Endothelial cell of umbilical vein (primary cell): ENCODE results near the gene TRPC4AP. TPM values are rescaled to one million over a fixed set of nuclear protein-coding genes. Genes with fewer than 3 reads are reported as not detected.

ENCODE experiments used
- BruUV-seq: library from RNA; stranded (reverse); fragments of 400-500 nt; replicated peaks from 2 replicates; lab custom pipeline; 2021; lab: Mats Ljungman, UMichigan
- CTCF ChIA-PET: fragments of 300-600, 350-600 bp; sonication (Branson Sonifier 250); formaldehyde crosslinking; loops from one replicate; lab custom pipeline; 2021; ENCODE audit warnings: antibody characterized with exemption, inconsistent platforms; lab: Charles Lee
- POLR2A ChIA-PET: fragments of 300-600, 350-600 bp; sonication (Branson Sonifier 250); formaldehyde crosslinking; loops from one replicate; lab custom pipeline; 2021; ENCODE audit warnings: antibody characterized with exemption, inconsistent platforms; lab: Charles Lee
- DNase-seq: peaks from one replicate; pipeline ENCODE4 v3.0.0-alpha.2; 2011; ENCODE audit warnings: low read depth, low spot score
- FAIRE-seq: peaks from 2 replicates; lab custom pipeline; 2011; peaks lifted over from hg19 to GRCh38; lab: Jason Lieb, UNC
- H2AFZ ChIP-seq: 2 replicates; pipeline ENCODE4 v1.6.0; 2012; ENCODE audit warnings: low read depth, low read length, control low read depth, inconsistent platforms
- H3K27ac ChIP-seq: 2 replicates; pipeline ENCODE4 v1.5.1; 2011; ENCODE audit warnings: low read depth, mild to moderate bottlenecking, control low read depth, low read length, moderate library complexity; ENCODE audit not compliant: insufficient read depth
- H3K27me3 ChIP-seq, 2 experiments: 2 replicates each; pipeline versions ENCODE4 v1.6.0 to v1.6.1; 2011; ENCODE audit warnings: low read length in 2 of 2, mixed read lengths in 1 of 2; ENCODE audit not compliant: control insufficient read depth in 2 of 2, insufficient read depth in 2 of 2
- H3K36me3 ChIP-seq, 2 experiments: 2 replicates in 1 of 2; 3 replicates in 1 of 2; pipeline ENCODE4 v1.5.1; 2011; ENCODE audit warnings: low read length in 2 of 2, mild to moderate bottlenecking in 1 of 2, moderate library complexity in 1 of 2; ENCODE audit not compliant: control insufficient read depth in 2 of 2, insufficient read depth in 2 of 2; ENCODE audit errors: extremely low read depth in 1 of 2
- H3K4me1 ChIP-seq: 3 replicates; pipeline ENCODE4 v1.5.1; 2011; ENCODE audit warnings: mild to moderate bottlenecking, low read length; ENCODE audit not compliant: control insufficient read depth, insufficient read depth; ENCODE audit errors: extremely low read depth
- H3K4me2 ChIP-seq: 2 replicates; pipeline ENCODE4 v1.6.1; 2011; ENCODE audit warnings: low read length, control low read depth, mixed read lengths; ENCODE audit not compliant: insufficient read depth
- H3K4me3 ChIP-seq, 3 experiments: fragments of 200-600 bp in 1 of 3; sonication (generic), shearing (Covaris generic) in 1 of 3; replicated peaks in 1 of 3; 2 replicates each; pipeline ENCODE4 v1.5.1; 2011 to 2016; ENCODE audit warnings: control low read depth in 3 of 3, low read length in 3 of 3, mild to moderate bottlenecking in 2 of 3, inconsistent platforms in 1 of 3, low read depth in 1 of 3, moderate library complexity in 1 of 3; ENCODE audit not compliant: insufficient read depth in 1 of 3
- H3K79me2 ChIP-seq: 2 replicates; pipeline ENCODE4 v1.6.0; 2012; ENCODE audit warnings: low read length, inconsistent platforms; ENCODE audit not compliant: control insufficient read depth, insufficient read depth
- H3K9ac ChIP-seq: replicated peaks from 2 replicates; pipeline ENCODE3; 2011; ENCODE audit warnings: low read length, control low read depth; ENCODE audit not compliant: insufficient read depth; ENCODE audit errors: extremely low read depth
- H3K9me1 ChIP-seq: replicated peaks from 3 replicates; pipeline ENCODE4 v1.6.0; 2011; ENCODE audit warnings: mild to moderate bottlenecking, low read length; ENCODE audit not compliant: control insufficient read depth, insufficient read depth; ENCODE audit errors: extremely low read depth
- H3K9me3 ChIP-seq: replicated peaks from 2 replicates; pipeline ENCODE4 v1.5.1; 2012; ENCODE audit warnings: low read length, inconsistent platforms; ENCODE audit not compliant: control insufficient read depth, insufficient read depth
- H4K20me1 ChIP-seq: replicated peaks from 2 replicates; pipeline ENCODE3; 2011; ENCODE audit warnings: mild to moderate bottlenecking, low read length; ENCODE audit not compliant: control insufficient read depth, insufficient read depth; ENCODE audit errors: extremely low read depth
- MYC ChIP-seq: IDR thresholded peaks from one replicate; pipeline ENCODE4 v1.6.1; 2011; ENCODE audit warnings: mild to moderate bottlenecking, low read depth, low read length
- POLR2A ChIP-seq: IDR thresholded peaks from 2 replicates; pipeline ENCODE4 v1.6.1; 2012; ENCODE audit warnings: low read depth, mild to moderate bottlenecking, control low read depth, low read length
- POLR2AphosphoS5 ChIP-seq: IDR thresholded peaks from 2 replicates; pipeline ENCODE4 v1.6.1; 2012; ENCODE audit warnings: low read depth, mild to moderate bottlenecking, control low read depth, low read length, moderate library complexity; ENCODE audit not compliant: insufficient read depth
- dilution Hi-C: fragments of 300-500 bp; cut with MboI; formaldehyde crosslinking; loops from one replicate; pipeline ENCODE4 v1.15.0; 2019; ENCODE audit warnings: low sequenced_read_pairs; ENCODE audit not compliant: extremely low pct_ligation_motif_present
- intact Hi-C: fragments of 100-400 bp; cut with micrococcal nuclease; formaldehyde crosslinking; loops from one replicate; pipeline ENCODE4 v1.10.0; 2022
- polyA plus RNA-seq, 4 experiments: library from polyadenylated mRNA; depleted of rRNA in 3 of 4; stranded (reverse) in 3 of 4; unstranded in 1 of 4; fragments of >200 nt; gene quantifications; 2 replicates each; pipeline versions ENCODE4 v1.2.1 to v1.2.3, GENCODE V29; 2011 to 2012; ENCODE audit warnings: missing spikeins in 1 of 4
- total RNA-seq: library from RNA; stranded (reverse); gene quantifications from 2 replicates; pipeline ENCODE4 v1.2.3, GENCODE V29; 2021
- TF ChIP-seq, protein P1 (sequence below): IDR thresholded peaks from 2 replicates; pipeline ENCODE4 v1.6.1; 2011; ENCODE audit not compliant: insufficient read depth, insufficient read length
- TF ChIP-seq, protein P2 (sequence below), 2 donors: IDR thresholded peaks; 1 replicate in 1 of 2; 2 replicates in 1 of 2; pipeline ENCODE4 v1.5.1; 2011; ENCODE audit warnings: low read length in 2 of 2, mild to moderate bottlenecking in 2 of 2, moderate library complexity in 2 of 2, control low read depth in 1 of 2, inconsistent platforms in 1 of 2, low read depth in 1 of 2; ENCODE audit not compliant: insufficient read depth in 1 of 2; ENCODE audit errors: extremely low read depth in 1 of 2

The TRPC4AP gene
- total and polyA plus RNA-seq, 2 donors (not counting 3 experiments of a cell fraction or from before 2014, with no cell fraction given): 89.0 to 103 TPM

DNA sequence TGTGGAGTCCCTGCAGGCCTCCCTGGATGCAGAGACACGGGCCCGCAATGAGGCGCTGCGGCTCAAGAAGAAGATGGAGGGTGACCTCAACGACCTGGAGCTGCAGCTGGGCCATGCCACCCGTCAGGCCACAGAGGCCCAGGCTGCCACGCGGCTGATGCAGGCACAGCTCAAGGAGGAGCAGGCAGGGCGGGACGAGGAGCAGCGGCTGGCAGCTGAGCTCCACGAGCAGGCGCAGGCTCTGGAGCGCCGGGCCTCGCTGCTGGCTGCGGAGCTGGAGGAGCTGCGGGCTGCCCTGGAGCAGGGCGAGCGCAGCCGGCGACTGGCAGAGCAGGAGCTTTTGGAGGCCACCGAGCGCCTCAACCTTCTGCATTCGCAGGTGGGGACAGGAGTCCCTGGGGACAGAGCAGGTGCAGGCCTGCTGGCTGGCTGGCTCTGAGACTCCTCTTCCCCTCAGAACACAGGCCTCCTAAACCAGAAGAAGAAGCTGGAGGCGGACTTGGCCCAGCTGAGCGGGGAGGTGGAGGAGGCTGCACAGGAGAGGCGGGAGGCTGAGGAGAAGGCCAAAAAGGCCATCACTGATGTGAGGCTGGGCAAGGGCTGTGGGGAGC is 92.2 kb downstream of the TRPC4AP start:
- no peaks in the 10 kb centered on the region for H3K4me1 ChIP-seq
- ChIA-PET CTCF (interaction anchor here (0.6 to 3.8 kb wide), 7 partner anchors 17 to 165 kb away, joined by 3 to 31 read pairs (median 3); partner anchors contain the start of gene GGT7), POLR2A (interaction anchor here (0.5 to 1.1 kb wide), 2 partner anchors 17 to 124 kb away, joined by 3 read pairs; partner anchors contain the start of gene ACSS2)
- no TSS peak for BruUV-seq
- H3K9me1 ChIP-seq: no peaks in the 10 kb centered on the region
- H3K4me3 ChIP-seq: no peak overlapping the region
- H3K9me3 ChIP-seq: no peaks in the 10 kb centered on the region
- no peak overlapping the region for H3K9ac ChIP-seq
- no peaks in the 10 kb centered on the region for H3K27me3 ChIP-seq
- no peak for DNase-seq
- no peaks in the 10 kb centered on the region for H3K79me2 ChIP-seq
- H4K20me1 ChIP-seq: no peaks in the 10 kb centered on the region
- no peak for FAIRE-seq
- dilution Hi-C loops: no loop called here
- no peak overlapping the region for H3K27ac ChIP-seq
- TF ChIP-seq, protein P1, sequence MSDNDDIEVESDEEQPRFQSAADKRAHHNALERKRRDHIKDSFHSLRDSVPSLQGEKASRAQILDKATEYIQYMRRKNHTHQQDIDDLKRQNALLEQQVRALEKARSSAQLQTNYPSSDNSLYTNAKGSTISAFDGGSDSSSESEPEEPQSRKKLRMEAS: no peak
- TF ChIP-seq POLR2A: no peak
- TF ChIP-seq MYC: no peak
- TF ChIP-seq, protein P2, sequence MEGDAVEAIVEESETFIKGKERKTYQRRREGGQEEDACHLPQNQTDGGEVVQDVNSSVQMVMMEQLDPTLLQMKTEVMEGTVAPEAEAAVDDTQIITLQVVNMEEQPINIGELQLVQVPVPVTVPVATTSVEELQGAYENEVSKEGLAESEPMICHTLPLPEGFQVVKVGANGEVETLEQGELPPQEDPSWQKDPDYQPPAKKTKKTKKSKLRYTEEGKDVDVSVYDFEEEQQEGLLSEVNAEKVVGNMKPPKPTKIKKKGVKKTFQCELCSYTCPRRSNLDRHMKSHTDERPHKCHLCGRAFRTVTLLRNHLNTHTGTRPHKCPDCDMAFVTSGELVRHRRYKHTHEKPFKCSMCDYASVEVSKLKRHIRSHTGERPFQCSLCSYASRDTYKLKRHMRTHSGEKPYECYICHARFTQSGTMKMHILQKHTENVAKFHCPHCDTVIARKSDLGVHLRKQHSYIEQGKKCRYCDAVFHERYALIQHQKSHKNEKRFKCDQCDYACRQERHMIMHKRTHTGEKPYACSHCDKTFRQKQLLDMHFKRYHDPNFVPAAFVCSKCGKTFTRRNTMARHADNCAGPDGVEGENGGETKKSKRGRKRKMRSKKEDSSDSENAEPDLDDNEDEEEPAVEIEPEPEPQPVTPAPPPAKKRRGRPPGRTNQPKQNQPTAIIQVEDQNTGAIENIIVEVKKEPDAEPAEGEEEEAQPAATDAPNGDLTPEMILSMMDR (IDR thresholded peaks at IDR 0.05; ENCODE audit: extremely low read depth in 1 of 2, insufficient read depth in 1 of 2, low read depth in 1 of 2, low read length in 2 of 2): no peak
- no peak for TF ChIP-seq POLR2AphosphoS5
- no peak overlapping the region for H2AFZ ChIP-seq
- intact Hi-C loops: no loop called here
- no peak overlapping the region for H3K4me2 ChIP-seq
- H3K36me3 ChIP-seq: peaks cover 3 to 87% of the 10 kb centered on the region in 2 experiments
